CD4-positive, alpha-beta T cell treated with Interleukin-12 subunit alpha and Interleukin-12 subunit beta, for 1 hour (primary cell): ENCODE data around the gene ZDHHC23.

Experiments
- DNase-seq: peaks from one replicate; pipeline ENCODE4 v3.0.0-alpha.2; 2020

ZDHHC23 gene

GRCh38 chr3:114011059-114011797 lies 63.4 kb downstream of the ZDHHC23 start:
- DNase-seq = no peak
